Esophagus (tissue), 2 donors: ENCODE data around the gene FAM151A. TPM values are rescaled to one million over a fixed set of nuclear protein-coding genes. Genes with fewer than 3 reads are reported as not detected.

Experiments used
- H3K27ac ChIP-seq, 2 donors: one replicate each; pipeline ENCODE4 v1.5.1; 2013; ENCODE audit warnings: low read depth in 2 of 2, mild to moderate bottlenecking in 2 of 2, inconsistent platforms in 1 of 2, low read length in 1 of 2, moderate library complexity in 1 of 2
- H3K27me3 ChIP-seq, 2 donors: one replicate each; pipeline ENCODE4 v1.6.1; 2013; ENCODE audit warnings: low read length in 2 of 2, control low read depth in 1 of 2, mild to moderate bottlenecking in 1 of 2; ENCODE audit not compliant: insufficient read depth in 2 of 2, control insufficient read depth in 1 of 2
- H3K36me3 ChIP-seq, 2 donors: one replicate each; pipeline ENCODE4 v1.6.1; 2013; ENCODE audit warnings: low read length in 1 of 2; ENCODE audit not compliant: control insufficient read depth in 2 of 2, insufficient read depth in 2 of 2
- H3K4me1 ChIP-seq, 2 donors: one replicate each; pipeline ENCODE4 v1.6.1; 2013; ENCODE audit warnings: low read length in 1 of 2; ENCODE audit not compliant: control insufficient read depth in 2 of 2, insufficient read depth in 2 of 2
- H3K4me3 ChIP-seq, 2 donors: one replicate each; pipeline ENCODE4 v1.5.1; 2013; ENCODE audit warnings: low read length in 2 of 2, mild to moderate bottlenecking in 2 of 2, low read depth in 1 of 2, moderate library complexity in 1 of 2
- H3K9me3 ChIP-seq, 2 donors: one replicate each; pipeline ENCODE4 v1.6.1; 2013; ENCODE audit warnings: mild to moderate bottlenecking in 2 of 2, low read depth in 1 of 2, low read length in 1 of 2, moderate library complexity in 1 of 2; ENCODE audit not compliant: control insufficient read depth in 2 of 2, insufficient read depth in 1 of 2
- WGBS, 2 donors: extraction: QIAGEN DNeasy Blood & Tissue Kit; methylation state at CpG; one replicate each; pipeline ENCODE4 v1.1.7; 2013; 5-methylcytosine and 5-hydroxymethylcytosine counted together
- polyA plus RNA-seq, 2 donors: library from polyadenylated mRNA; stranded (reverse); fragments of 200-250 nt; gene quantifications; one replicate each; pipeline ENCODE4 v1.2.3, GENCODE V29; 2013
- donor health status: healthy with polysubstance abuse.
- donor health status: Bipolar disorder and iron deficiency.

Gene FAM151A
- polyA plus RNA-seq, 2 donors: 0.24 to 0.26 TPM

DNA sequence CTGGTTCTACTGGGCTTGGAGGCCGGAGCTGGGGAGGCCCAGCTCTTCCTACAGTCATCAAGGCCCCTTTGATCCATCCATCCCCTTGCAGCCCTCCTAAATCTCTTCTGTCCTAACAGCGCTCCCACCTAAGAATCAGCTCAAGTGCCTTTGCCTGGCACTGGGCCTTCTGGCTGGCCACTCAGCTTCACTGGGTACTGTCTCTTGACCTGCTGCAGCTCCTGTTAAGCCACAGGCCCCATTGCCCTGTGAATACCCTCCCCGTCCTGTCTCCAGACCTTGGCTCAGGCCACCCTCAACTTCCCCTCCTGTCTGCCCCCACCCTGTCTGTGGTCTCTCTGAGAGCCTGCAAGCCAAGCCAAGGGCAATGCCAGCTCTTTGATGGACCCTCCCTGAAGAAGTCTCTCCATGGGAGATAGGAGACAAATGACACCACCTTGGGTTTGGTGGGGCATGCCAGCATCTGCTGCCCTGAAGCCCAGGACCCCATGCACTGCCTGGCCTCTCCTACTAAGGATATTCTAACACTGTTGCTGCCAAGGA lies 27.3 kb downstream of the FAM151A start:
- Histone ChIP-seq H3K9me3 (no peaks in the 10 kb centered on the region), H3K27me3 (no peaks in the 10 kb centered on the region), H3K4me3 (no peak overlapping the region), H3K4me1 (no peaks in the 10 kb centered on the region), H3K36me3 (peaks cover 0 to 15% of the 10 kb centered on the region in 2 donors), H3K27ac (no peak overlapping the region)
- 83% methylated on average over 3 of the region's 3 CpGs for WGBS, 2 donors

DNA sequence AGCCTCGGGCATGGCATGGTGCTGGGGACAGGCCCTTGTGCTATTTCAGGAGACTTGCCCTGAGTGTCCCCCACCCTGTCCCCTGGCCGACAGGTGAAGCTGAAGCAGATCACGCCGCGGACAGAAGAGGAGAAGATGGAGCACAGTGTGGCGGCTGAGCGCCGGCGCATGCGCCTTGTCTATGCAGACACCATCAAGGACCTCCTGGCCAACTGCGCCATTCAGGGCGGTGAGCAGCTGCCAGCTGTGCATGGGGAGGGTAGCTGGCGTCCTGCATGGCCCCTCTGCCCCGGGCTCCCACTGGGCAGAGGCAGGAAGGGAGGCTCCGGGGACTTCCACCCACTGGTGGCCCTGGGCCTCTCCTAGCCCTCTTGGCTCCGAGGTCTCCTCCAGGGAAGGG lies 28.9 kb downstream of the FAM151A start:
- peaks cover 0 to 12% of the 10 kb centered on the region in 2 donors for H3K36me3 ChIP-seq
- no peak overlapping the region for H3K27ac ChIP-seq
- 92 to 95% methylated on average over 16 of the region's 16 CpGs for WGBS, 2 donors

DNA sequence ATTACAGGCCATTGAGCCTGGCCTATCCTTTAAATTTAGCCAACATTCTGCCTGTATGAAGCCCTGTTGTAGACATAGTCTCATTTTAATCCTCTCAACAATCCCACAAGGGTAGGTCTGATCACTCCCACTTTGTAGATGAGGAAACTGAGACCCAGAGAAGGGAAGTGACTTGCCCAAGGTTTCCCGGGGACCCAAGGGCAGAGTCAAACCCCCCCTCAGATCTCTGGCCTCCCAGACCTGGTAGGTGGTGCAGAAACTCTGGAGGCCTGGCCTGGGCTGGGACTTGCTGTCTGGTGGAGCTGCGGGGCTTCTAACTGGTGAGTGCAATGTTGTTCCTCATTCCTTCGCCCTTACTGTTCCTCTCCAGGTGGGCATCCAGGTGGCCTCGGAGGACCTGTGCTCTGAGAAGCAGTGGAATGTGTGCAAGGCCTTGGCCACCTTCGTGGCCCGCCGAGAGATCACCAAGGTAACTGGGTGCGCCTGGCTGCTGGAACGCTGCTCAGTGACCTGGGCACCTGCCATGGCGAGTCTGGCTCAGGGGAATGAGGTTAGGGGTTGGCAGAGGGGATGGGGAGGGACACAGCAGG lies 29.7 kb downstream of the FAM151A start:
- Histone ChIP-seq H3K4me1 (no peaks in the 10 kb centered on the region), H3K27ac (no peak overlapping the region), H3K36me3 (peaks cover 0 to 12% of the 10 kb centered on the region in 2 donors), H3K4me3 (no peak overlapping the region), H3K9me3 (no peaks in the 10 kb centered on the region), H3K27me3 (no peaks in the 10 kb centered on the region)
- 86 to 88% methylated on average over 10 of the region's 10 CpGs for WGBS, 2 donors

More for the DNA sequence above, 28.9 kb downstream of the FAM151A start:
- H3K27me3 ChIP-seq: no peaks in the 10 kb centered on the region
- no peak overlapping the region for H3K4me3 ChIP-seq
- no peaks in the 10 kb centered on the region for H3K9me3 ChIP-seq
- no peaks in the 10 kb centered on the region for H3K4me1 ChIP-seq

DNA sequence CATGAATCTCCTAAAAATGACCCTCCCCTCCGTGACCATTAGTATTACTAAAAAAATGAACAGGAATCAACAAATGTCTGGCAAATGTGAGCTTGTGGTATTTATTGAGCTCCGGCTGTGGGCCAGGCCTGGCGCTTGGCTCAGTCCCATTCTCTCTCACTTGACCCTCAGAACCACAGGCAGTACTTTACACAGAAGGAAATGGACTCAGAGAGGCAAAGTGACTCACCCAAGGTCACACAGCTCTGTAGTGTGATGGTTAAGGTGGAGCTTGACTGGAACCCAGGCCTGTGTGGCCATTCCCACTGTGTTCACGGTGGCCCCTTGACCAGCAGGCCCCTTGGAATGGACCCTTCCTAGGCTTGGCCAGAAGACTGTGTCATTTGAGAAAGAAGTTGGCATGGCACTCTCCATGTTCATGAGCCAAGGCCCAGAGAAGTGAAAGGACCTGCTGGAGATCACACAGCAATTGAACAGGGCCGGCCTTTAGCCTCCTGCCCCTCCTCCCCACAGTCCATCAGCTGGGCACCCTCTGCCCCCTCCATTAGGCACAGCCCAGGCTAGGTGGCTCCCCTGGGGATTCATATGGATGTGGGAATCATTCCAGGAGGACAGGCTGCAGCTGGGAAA lies 32.1 kb downstream of the FAM151A start:
- H3K27ac ChIP-seq: no peak overlapping the region
- no peak overlapping the region for H3K4me3 ChIP-seq
- 90 to 95% methylated on average over 5 of the region's 5 CpGs for WGBS, 2 donors
- H3K4me1 ChIP-seq: no peaks in the 10 kb centered on the region
- H3K9me3 ChIP-seq: no peaks in the 10 kb centered on the region
- peaks cover 0 to 8% of the 10 kb centered on the region in 2 donors for H3K36me3 ChIP-seq
- H3K27me3 ChIP-seq: no peaks in the 10 kb centered on the region

DNA sequence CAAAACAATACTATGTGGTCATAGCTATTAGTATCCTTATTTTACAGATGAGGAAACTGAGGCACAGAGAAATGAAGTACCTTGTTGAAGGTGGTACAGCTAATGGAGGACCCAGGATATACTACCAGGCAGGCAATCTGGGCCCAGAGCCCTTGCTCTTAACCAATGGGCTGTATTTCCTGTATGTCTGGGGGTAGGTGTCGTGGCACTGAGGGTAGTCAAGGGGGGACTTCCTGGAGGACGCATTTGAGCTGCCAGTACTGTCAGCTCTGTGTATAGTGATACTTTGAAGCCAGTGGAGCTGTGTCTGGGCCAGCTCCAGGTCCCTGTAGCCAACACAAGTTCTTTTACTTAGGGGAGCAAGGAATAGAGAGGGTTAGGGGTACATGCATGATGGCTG lies 34.9 kb downstream of the FAM151A start:
- Histone ChIP-seq H3K27ac (no peak overlapping the region), H3K4me1 (no peaks in the 10 kb centered on the region), H3K27me3 (no peaks in the 10 kb centered on the region), H3K4me3 (no peak overlapping the region), H3K36me3 (peaks cover 0 to 12% of the 10 kb centered on the region in 2 donors), H3K9me3 (no peaks in the 10 kb centered on the region)
- WGBS, 2 donors: 57 to 71% methylated on average over 2 of the region's 2 CpGs

DNA sequence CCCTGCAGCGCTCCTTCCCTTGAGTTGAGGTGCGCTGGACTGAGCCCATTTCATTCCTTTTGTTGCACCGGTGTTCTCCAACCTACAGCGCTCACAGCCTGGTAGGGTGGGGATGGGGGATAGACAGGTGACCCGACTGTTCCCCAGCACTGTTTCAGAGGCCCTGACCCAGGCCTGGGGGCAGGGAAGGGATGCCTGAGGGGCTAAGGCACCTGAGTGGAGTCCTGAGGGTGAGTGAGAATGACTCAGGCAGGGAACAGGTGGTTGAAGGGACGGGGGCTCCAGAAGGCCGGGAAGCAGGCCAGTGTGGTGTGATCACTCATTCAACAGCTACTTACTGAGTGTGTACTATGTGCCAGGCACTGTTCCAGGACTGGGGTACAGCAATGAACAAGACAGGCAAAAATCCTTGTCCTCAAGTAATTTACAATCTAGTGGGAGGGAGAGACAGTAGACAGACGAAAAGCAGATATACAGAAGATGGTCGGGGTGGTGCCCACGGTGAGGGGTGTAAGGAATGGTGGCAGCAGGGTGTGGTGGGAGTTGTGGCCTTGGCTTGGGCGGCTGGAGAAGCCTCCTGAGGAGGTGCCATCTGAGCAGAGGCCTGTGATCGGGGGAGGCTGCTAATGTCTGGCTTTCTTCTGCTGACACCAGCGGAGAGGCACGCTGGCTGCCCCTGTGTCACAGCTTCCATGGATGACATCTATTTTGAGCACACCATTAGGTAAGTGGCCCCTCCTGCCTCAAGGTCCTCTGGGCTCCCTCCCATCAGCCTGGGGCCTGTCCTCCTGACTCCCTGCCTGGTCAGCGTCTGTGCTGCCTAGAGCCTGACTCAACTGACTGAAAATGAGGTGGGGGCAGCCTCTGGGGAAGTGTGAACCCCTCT lies 37.9 kb downstream of the FAM151A start:
- 89 to 90% methylated on average over 15 of the region's 15 CpGs for WGBS, 2 donors
- Histone ChIP-seq H3K4me1 (peaks cover 7 to 17% of the 10 kb centered on the region in 2 donors), H3K9me3 (no peaks in the 10 kb centered on the region), H3K27ac (no peak overlapping the region), H3K4me3 (no peak overlapping the region), H3K36me3 (peaks cover 0 to 12% of the 10 kb centered on the region in 2 donors), H3K27me3 (no peaks in the 10 kb centered on the region)

DNA sequence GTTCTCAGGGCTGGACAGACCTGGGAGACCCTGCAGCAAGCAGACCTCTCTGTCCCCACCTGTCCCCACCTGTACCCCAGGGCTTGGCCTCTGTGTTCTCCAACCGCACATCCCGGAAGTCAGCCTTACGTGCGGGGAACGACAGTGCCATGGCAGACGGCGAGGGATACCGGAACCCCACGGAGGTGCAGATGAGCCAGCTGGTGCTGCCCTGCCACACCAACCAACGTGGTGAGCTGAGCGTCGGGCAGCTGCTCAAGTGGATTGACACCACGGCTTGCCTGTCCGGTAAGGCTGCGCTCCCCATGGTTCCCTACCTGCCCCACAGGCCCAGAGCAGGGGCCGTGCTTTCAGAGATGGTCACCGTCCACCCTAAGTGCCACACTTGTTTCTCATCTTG lies 38.8 kb downstream of the FAM151A start:
- 93 to 94% methylated on average over 17 of the region's 17 CpGs for WGBS, 2 donors
- Histone ChIP-seq H3K27ac (no peak overlapping the region), H3K9me3 (no peaks in the 10 kb centered on the region), H3K4me1 (peaks cover 7 to 17% of the 10 kb centered on the region in 2 donors), H3K27me3 (no peaks in the 10 kb centered on the region), H3K4me3 (no peak overlapping the region), H3K36me3 (peaks cover 0 to 12% of the 10 kb centered on the region in 2 donors)

DNA sequence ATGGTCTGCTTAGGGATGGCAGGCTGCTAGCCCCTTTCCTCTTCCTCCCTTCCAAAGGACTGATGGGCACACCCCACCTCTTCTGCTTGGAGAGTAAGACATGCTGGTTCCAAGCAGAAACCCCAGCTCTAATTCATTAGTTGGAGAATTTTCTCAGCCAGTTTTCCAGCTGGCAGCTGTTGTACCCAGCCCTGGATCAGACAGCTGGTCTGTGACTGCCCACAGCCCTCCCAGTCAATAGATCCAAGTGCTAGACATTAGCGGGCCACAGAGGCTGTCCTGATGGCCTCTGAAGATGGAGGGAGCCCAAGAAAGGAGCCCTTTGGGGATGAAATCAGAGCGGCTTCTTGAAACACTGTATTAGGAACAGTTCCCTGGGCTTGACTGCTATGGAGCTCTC lies 39.5 kb downstream of the FAM151A start:
- H3K4me3 ChIP-seq: no peak overlapping the region
- H3K27me3 ChIP-seq: no peaks in the 10 kb centered on the region
- peaks cover 0 to 12% of the 10 kb centered on the region in 2 donors for H3K36me3 ChIP-seq
- H3K9me3 ChIP-seq: no peaks in the 10 kb centered on the region
- H3K4me1 ChIP-seq: peaks cover 7 to 17% of the 10 kb centered on the region in 2 donors
- 72 to 89% methylated on average over 2 of the region's 2 CpGs for WGBS, 2 donors
- no peak overlapping the region for H3K27ac ChIP-seq

DNA sequence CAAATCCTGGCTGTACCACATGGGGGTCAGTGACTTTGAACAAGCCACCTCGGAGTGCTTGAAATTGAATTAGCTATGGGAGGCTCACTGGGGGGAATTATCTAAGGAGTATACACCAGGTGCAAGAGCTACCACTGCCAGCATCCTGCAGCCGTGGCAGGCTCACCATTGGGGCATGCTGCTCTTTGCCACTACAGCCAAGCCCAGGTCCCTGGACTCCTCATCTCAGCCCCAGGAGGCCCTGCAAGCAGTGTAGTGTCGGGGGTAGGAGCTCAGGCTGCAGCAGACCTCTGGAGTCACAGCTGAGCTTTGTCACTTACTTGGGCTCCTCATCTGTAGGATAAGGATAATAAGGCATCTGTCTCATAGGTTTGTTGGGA lies 40.0 kb downstream of the FAM151A start:
- no peak overlapping the region for H3K27ac ChIP-seq
- H3K4me3 ChIP-seq: no peak overlapping the region
- peaks cover 0 to 12% of the 10 kb centered on the region in 2 donors for H3K36me3 ChIP-seq
- H3K27me3 ChIP-seq: no peaks in the 10 kb centered on the region
- H3K9me3 ChIP-seq: no peaks in the 10 kb centered on the region
- peaks cover 7 to 17% of the 10 kb centered on the region in 2 donors for H3K4me1 ChIP-seq
- 84 to 96% methylated on average over 3 of the region's 3 CpGs for WGBS, 2 donors
